Thymus (tissue), 14 donors: ENCODE data around the gene DNAJC24. TPM values are rescaled to one million over a fixed set of nuclear protein-coding genes. Genes with fewer than 3 reads are reported as not detected.
A peak's percentile ranks its signal among the peaks of the same experiment; 100 is the strongest.
"Not testable (repeated sequence)": the region's sequence is repeated elsewhere in the genome, so short reads cannot be mapped to it uniquely, and the experiment has no call there.

Experiments
- DNase-seq, 9 donors: peaks; one replicate each; pipeline ENCODE4 v3.0.0-alpha.2; 2013; ENCODE audit warnings: low spot score in 9 of 9, low read depth in 6 of 9, missing footprints in 1 of 9
- H3K27ac ChIP-seq, 2 donors: one replicate each; pipeline ENCODE4 v1.5.1; 2013; ENCODE audit warnings: control low read depth in 1 of 2, low read depth in 1 of 2, low read length in 1 of 2, mild to moderate bottlenecking in 1 of 2, moderate library complexity in 1 of 2
- H3K27me3 ChIP-seq, 2 donors: one replicate each; pipeline ENCODE4 v1.5.1; 2013; ENCODE audit warnings: low read length in 1 of 2; ENCODE audit not compliant: control insufficient read depth in 2 of 2, insufficient read depth in 1 of 2
- H3K36me3 ChIP-seq, 2 donors: one replicate each; pipeline ENCODE4 v1.5.1; 2013; ENCODE audit warnings: low read length in 1 of 2, mild to moderate bottlenecking in 1 of 2, moderate library complexity in 1 of 2; ENCODE audit not compliant: control insufficient read depth in 2 of 2, insufficient read depth in 2 of 2
- H3K4me1 ChIP-seq, 2 donors: one replicate each; pipeline ENCODE4 v1.5.1; 2013; ENCODE audit warnings: low read length in 2 of 2; ENCODE audit not compliant: control insufficient read depth in 2 of 2, insufficient read depth in 2 of 2
- H3K4me3 ChIP-seq, 2 donors: one replicate each; pipeline ENCODE4 v1.5.1; 2013; ENCODE audit warnings: low read length in 2 of 2, control low read depth in 1 of 2, mild to moderate bottlenecking in 1 of 2
- H3K9me3 ChIP-seq, 2 donors: one replicate each; pipeline ENCODE4 v1.5.1; 2013; ENCODE audit warnings: low read length in 1 of 2, mild to moderate bottlenecking in 1 of 2; ENCODE audit not compliant: control insufficient read depth in 2 of 2, insufficient read depth in 1 of 2
- WGBS: extraction: QIAGEN DNeasy Blood & Tissue Kit; methylation state at CpG from one replicate; pipeline ENCODE4 v1.1.7; 2013; 5-methylcytosine and 5-hydroxymethylcytosine counted together
- long read RNA-seq, 10 donors: transcript quantifications; one replicate each; lab custom pipeline, GENCODE V29; 2026
- polyA plus RNA-seq: library from polyadenylated mRNA; stranded (reverse); fragments of 200-250 nt; gene quantifications from one replicate; pipeline ENCODE4 v1.2.3, GENCODE V29; 2013
- total RNA-seq: library from RNA; stranded (reverse); fragments of 120-200 nt; gene quantifications from one replicate; pipeline ENCODE4 v1.2.4, GENCODE V29; 2013
- donor health status: healthy.

DNAJC24 gene
- total RNA-seq (12.1 TPM), polyA plus RNA-seq (8.8 TPM)
- long read RNA-seq, donor 1, partial matches to known transcripts, result 0 of 5 reads
- long read RNA-seq, donor 1, other reads (novel, unspliced or antisense), result 5 of 5 reads
- long read RNA-seq, donor 2, result 0 reads
- long read RNA-seq, donor 3, partial matches to known transcripts, result 42 of 154 reads
- long read RNA-seq, donor 3, other reads (novel, unspliced or antisense), result 108 of 154 reads
- long read RNA-seq, donor 4, partial matches to known transcripts, result 0 of 1 reads
- long read RNA-seq, donor 4, other reads (novel, unspliced or antisense), result 0 of 1 reads
- long read RNA-seq, donor 5, partial matches to known transcripts, result 70 of 206 reads
- long read RNA-seq, donor 5, other reads (novel, unspliced or antisense), result 130 of 206 reads
- long read RNA-seq, donor 6, partial matches to known transcripts, result 51 of 64 reads
- long read RNA-seq, donor 6, other reads (novel, unspliced or antisense), result 13 of 64 reads
- long read RNA-seq, donor 7, partial matches to known transcripts, result 31 of 117 reads
- long read RNA-seq, donor 7, other reads (novel, unspliced or antisense), result 82 of 117 reads
- long read RNA-seq, donor 8, partial matches to known transcripts, result 0 of 4 reads
- long read RNA-seq, donor 8, other reads (novel, unspliced or antisense), result 0 of 4 reads
- long read RNA-seq, donor 9, partial matches to known transcripts, result 19 of 56 reads
- long read RNA-seq, donor 9, other reads (novel, unspliced or antisense), result 33 of 56 reads
- long read RNA-seq, donor 10, partial matches to known transcripts, result 37 of 111 reads
- long read RNA-seq, donor 10, other reads (novel, unspliced or antisense), result 70 of 111 reads

- DNase-seq, result peak; percentile 87 to 97 (median 92)
- peak within 1 kb of the TSS; percentile 88 to 89 for H3K27ac ChIP-seq
- H3K27me3 ChIP-seq, result peaks cover 0 to 14% of the 10 kb centered on the region in 2 donors
- WGBS, result under 1% methylated on average over 53 of the region's 53 CpGs
- no peaks in the 10 kb centered on the region for H3K9me3 ChIP-seq
- H3K36me3 ChIP-seq, result no peaks in the 10 kb centered on the region
- peaks cover 0 to 7% of the 10 kb centered on the region in 2 donors for H3K4me1 ChIP-seq
- H3K4me3 ChIP-seq, result peak within 1 kb of the TSS; percentile 74 to 87
Observed at GRCh38 chr11:31369348-31370329, at the start of gene DNAJC24, which contains the start of gene DCDC1. Gene DNAJC24 (plus strand): TSS chr11:31369860. CDS start chr11:31370749, 889 bp downstream. Gene DCDC1 (minus strand): TSS chr11:31369739. CDS start chr11:31328280, 41,459 bp downstream.

- 97% methylated on average over 15 of the region's 15 CpGs for WGBS
- not testable (repeated sequence) for H3K4me1 ChIP-seq, H3K36me3 ChIP-seq, H3K4me3 ChIP-seq, H3K27me3 ChIP-seq, H3K27ac ChIP-seq, DNase-seq, H3K9me3 ChIP-seq
Observed at GRCh38 chr11:31321494-31321893, 48.2 kb upstream of the DNAJC24 start.

- no peak overlapping the region for H3K27ac ChIP-seq
- no peak for DNase-seq
- WGBS, result 94% methylated on average over 4 of the region's 4 CpGs
- H3K4me3 ChIP-seq, result no peak overlapping the region
- H3K9me3 ChIP-seq, result no peaks in the 10 kb centered on the region
- no peaks in the 10 kb centered on the region for H3K27me3 ChIP-seq
- no peaks in the 10 kb centered on the region for H3K4me1 ChIP-seq
- H3K36me3 ChIP-seq, result no peaks in the 10 kb centered on the region
Observed at GRCh38 chr11:31323145-31323544, 46.5 kb upstream of the DNAJC24 start.

- H3K27ac ChIP-seq, result no peak overlapping the region
- H3K4me1 ChIP-seq, result no peaks in the 10 kb centered on the region
- H3K4me3 ChIP-seq, result no peak overlapping the region
- H3K9me3 ChIP-seq, result no peaks in the 10 kb centered on the region
- no peak for DNase-seq
- no peaks in the 10 kb centered on the region for H3K36me3 ChIP-seq
- no peaks in the 10 kb centered on the region for H3K27me3 ChIP-seq
Observed at GRCh38 chr11:31325160-31325559, 44.5 kb upstream of the DNAJC24 start.

GRCh38 chr11:31326470-31327148 is 43.1 kb upstream of the DNAJC24 start:
- H3K4me3 ChIP-seq, result no peak overlapping the region

GRCh38 chr11:31327417-31327816 is 42.2 kb upstream of the DNAJC24 start:
- Histone ChIP-seq H3K27ac (no peak overlapping the region), H3K4me3 (no peak overlapping the region), H3K36me3 (no peaks in the 10 kb centered on the region), H3K4me1 (no peaks in the 10 kb centered on the region), H3K9me3 (no peaks in the 10 kb centered on the region), H3K27me3 (no peaks in the 10 kb centered on the region)
- WGBS, result 97% methylated on average over 3 of the region's 3 CpGs
- DNase-seq, result no peak

More at GRCh38 chr11:31326470-31327148, 43.1 kb upstream of the DNAJC24 start:
- Histone ChIP-seq H3K27ac (no peak overlapping the region), H3K36me3 (no peaks in the 10 kb centered on the region), H3K4me1 (no peaks in the 10 kb centered on the region), H3K9me3 (no peaks in the 10 kb centered on the region), H3K27me3 (no peaks in the 10 kb centered on the region)
- 69% methylated on average over 2 of the region's 2 CpGs for WGBS
- no peak for DNase-seq

- H3K36me3 ChIP-seq, result no peaks in the 10 kb centered on the region
- no peak overlapping the region for H3K4me3 ChIP-seq
- H3K27me3 ChIP-seq, result no peaks in the 10 kb centered on the region
- no peak overlapping the region for H3K27ac ChIP-seq
- 97% methylated on average over 6 of the region's 6 CpGs for WGBS
- no peaks in the 10 kb centered on the region for H3K9me3 ChIP-seq
- H3K4me1 ChIP-seq, result no peaks in the 10 kb centered on the region
- no peak for DNase-seq
Observed at GRCh38 chr11:31328697-31329096, 41.0 kb upstream of the DNAJC24 start.

- no peak overlapping the region for H3K27ac ChIP-seq
- 8% methylated on average over 2 of the region's 2 CpGs for WGBS
- no peak for DNase-seq
- peaks cover 0 to 6% of the 10 kb centered on the region in 2 donors for H3K9me3 ChIP-seq
- H3K4me3 ChIP-seq, result no peak overlapping the region
- no peaks in the 10 kb centered on the region for H3K4me1 ChIP-seq
- H3K27me3 ChIP-seq, result no peaks in the 10 kb centered on the region
- no peaks in the 10 kb centered on the region for H3K36me3 ChIP-seq
Observed at GRCh38 chr11:31337806-31338205, 31.9 kb upstream of the DNAJC24 start.
